Ascending aorta (tissue), 2 donors: ENCODE measurements around the gene NKRF. TPM values are rescaled to one million over a fixed set of nuclear protein-coding genes. Genes with fewer than 3 reads are reported as not detected.

Experiments
- DNase-seq, 2 donors: peaks; one replicate each; pipeline ENCODE4 v3.0.0-alpha.2; 2019; ENCODE audit warnings: low spot score in 2 of 2
- H3K27ac ChIP-seq, 2 donors: fragments of 200-600 bp; sonication (generic); one replicate each; pipeline ENCODE4 v1.5.1; 2016 to 2017; ENCODE audit warnings: mild to moderate bottlenecking in 1 of 2
- H3K27me3 ChIP-seq: fragments of 200-600 bp; sonication (generic); one replicate; pipeline ENCODE4 v1.5.1; 2017
- H3K36me3 ChIP-seq, 2 donors: fragments of 200-600 bp; sonication (generic); one replicate each; pipeline ENCODE4 v1.5.1; 2016
- H3K4me1 ChIP-seq, 2 donors: fragments of 200-600 bp; sonication (generic); one replicate each; pipeline ENCODE4 v1.5.1; 2016 to 2017; ENCODE audit warnings: mild to moderate bottlenecking in 1 of 2
- H3K4me3 ChIP-seq, 2 donors: fragments of 200-600 bp; sonication (generic); one replicate each; pipeline ENCODE4 v1.5.1; 2016 to 2017; ENCODE audit warnings: mild to moderate bottlenecking in 1 of 2
- H3K9me3 ChIP-seq, 2 donors: fragments of 200-600 bp; sonication (generic); one replicate each; pipeline ENCODE4 v1.5.1; 2016
- CTCF ChIP-seq, 3 experiments: fragments of 200-600 bp in 2 of 3; fragments of 450-650 bp in 1 of 3; sonication (generic) in 2 of 3; IDR thresholded peaks; one replicate each; pipeline ENCODE4 v1.5.1; 2016 to 2019; ENCODE audit warnings: antibody characterized with exemption in 3 of 3, mild to moderate bottlenecking in 1 of 3, moderate library complexity in 1 of 3
- intact Hi-C: fragments of 100-400 bp; cut with DNase I; formaldehyde crosslinking; loops from one replicate; pipeline ENCODE4 v1.15.1; 2023
- total RNA-seq: library from RNA; depleted of rRNA; stranded (reverse); fragments of >200 nt; gene quantifications from one replicate; pipeline ENCODE4 v1.1.0, GENCODE V29; 2016

NKRF gene
- total RNA-seq, 1 donor from 2014 or later: 2.8 TPM

- no peaks in the 10 kb centered on the region for H3K4me1 ChIP-seq
- no peak for TF ChIP-seq CTCF (IDR thresholded peaks at IDR 0.05)
Observed at GRCh38 chrX:119539872-119540271, 66.4 kb downstream of the NKRF start.

More at GRCh38 chrX:119539872-119540271, 66.4 kb downstream of the NKRF start:
- Histone ChIP-seq H3K27ac (no peak overlapping the region), H3K36me3 (peaks cover 0 to 2% of the 10 kb centered on the region in 2 donors), H3K27me3 (no peaks in the 10 kb centered on the region), H3K4me3 (no peak overlapping the region), H3K9me3 (no peaks in the 10 kb centered on the region)
- intact Hi-C loops: no loop called here
- DNase-seq: no peak

Other genes starting within 250 kb of the NKRF start
- 26.6 TPM for gene SLC25A43, start 207.1 kb downstream of the NKRF start, total RNA-seq
- 202 TPM for gene SLC25A5, start 138.0 kb downstream of the NKRF start, total RNA-seq
- gene STEEP1, start 41.0 kb downstream of the NKRF start, total RNA-seq: 22.2 TPM
- gene UBE2A, start 31.9 kb downstream of the NKRF start, total RNA-seq: 28.4 TPM
- 10.6 TPM for gene SEPTIN6, start 86.7 kb upstream of the NKRF start, total RNA-seq
- not detected for gene SOWAHD, start 152.2 kb upstream of the NKRF start, total RNA-seq
- 2,929 TPM for gene RPL39, start 185.2 kb upstream of the NKRF start, total RNA-seq
- gene UPF3B, start 246.5 kb upstream of the NKRF start, total RNA-seq: not detected